GM12865 (cell line): ENCODE measurements around the gene PTPN12.
A peak's percentile ranks its signal among the peaks of the same experiment; 100 is the strongest.
"Not testable (repeated sequence)": the region's sequence is repeated elsewhere in the genome, so short reads cannot be mapped to it uniquely, and the experiment has no call there.

ENCODE experiments used
- DNase-seq: peaks from one replicate; pipeline ENCODE4 v3.0.0; 2010; ENCODE audit warnings: low read depth
- H3K4me3 ChIP-seq: 2 replicates; pipeline ENCODE4 v1.5.1; 2011; ENCODE audit warnings: mild to moderate bottlenecking, low read depth, low read length, control low read depth
- TF ChIP-seq, protein P1 (sequence below): IDR thresholded peaks from 2 replicates; pipeline ENCODE4 v1.5.1; 2011; ENCODE audit warnings: low read length, control low read depth, low read depth, inconsistent platforms; ENCODE audit not compliant: insufficient read depth; ENCODE audit errors: missing control alignments

The PTPN12 gene

GRCh38 chr7:77529279-77529678 is 7.8 kb upstream of the PTPN12 start:
- DNase-seq: no peak
- TF ChIP-seq, protein P1, sequence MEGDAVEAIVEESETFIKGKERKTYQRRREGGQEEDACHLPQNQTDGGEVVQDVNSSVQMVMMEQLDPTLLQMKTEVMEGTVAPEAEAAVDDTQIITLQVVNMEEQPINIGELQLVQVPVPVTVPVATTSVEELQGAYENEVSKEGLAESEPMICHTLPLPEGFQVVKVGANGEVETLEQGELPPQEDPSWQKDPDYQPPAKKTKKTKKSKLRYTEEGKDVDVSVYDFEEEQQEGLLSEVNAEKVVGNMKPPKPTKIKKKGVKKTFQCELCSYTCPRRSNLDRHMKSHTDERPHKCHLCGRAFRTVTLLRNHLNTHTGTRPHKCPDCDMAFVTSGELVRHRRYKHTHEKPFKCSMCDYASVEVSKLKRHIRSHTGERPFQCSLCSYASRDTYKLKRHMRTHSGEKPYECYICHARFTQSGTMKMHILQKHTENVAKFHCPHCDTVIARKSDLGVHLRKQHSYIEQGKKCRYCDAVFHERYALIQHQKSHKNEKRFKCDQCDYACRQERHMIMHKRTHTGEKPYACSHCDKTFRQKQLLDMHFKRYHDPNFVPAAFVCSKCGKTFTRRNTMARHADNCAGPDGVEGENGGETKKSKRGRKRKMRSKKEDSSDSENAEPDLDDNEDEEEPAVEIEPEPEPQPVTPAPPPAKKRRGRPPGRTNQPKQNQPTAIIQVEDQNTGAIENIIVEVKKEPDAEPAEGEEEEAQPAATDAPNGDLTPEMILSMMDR: no peak
- no peak overlapping the region for H3K4me3 ChIP-seq

GRCh38 chr7:77531038-77531437 is 6.1 kb upstream of the PTPN12 start:
- TF ChIP-seq, protein P1: no peak
- DNase-seq: no peak
- no peak overlapping the region for H3K4me3 ChIP-seq

DNA sequence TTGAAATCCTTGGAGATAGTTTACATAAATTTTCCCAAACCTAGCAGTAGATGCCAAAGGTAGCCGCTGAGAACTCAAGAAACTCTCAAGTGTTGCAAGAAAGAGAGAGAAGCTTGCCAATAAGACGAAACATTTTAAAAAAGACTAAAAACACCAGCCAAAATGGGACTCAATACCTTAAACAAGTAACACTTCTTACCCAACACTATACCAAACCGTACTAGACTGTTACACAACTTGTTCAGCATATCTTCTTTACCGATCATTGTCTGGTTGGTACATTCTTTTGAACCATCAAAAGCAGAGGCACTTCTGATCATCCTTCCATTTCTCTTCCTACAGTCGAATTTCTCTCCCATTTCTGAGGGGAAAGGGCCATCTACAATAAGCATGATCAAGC is 4.8 kb upstream of the PTPN12 start:
- DNase-seq: no peak

DNA sequence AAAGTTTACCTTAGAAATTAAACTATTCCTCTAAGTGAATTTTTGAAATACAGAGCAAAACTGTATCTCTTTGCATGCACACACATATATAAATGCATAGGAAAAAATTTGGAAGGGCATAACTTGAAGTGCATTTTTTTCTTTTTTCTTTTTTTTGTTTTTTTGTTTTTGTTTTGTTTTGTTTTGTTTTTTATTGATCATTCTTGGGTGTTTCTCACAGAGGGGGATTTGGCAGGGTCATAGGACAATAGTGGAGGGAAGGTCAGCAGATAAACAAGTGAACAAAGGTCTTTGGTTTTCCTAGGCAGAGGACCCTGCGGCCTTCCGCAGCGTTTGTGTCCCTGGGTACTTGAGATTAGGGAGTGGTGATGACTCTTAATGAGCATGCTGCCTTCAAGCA is 4.4 kb upstream of the PTPN12 start:
- not testable (repeated sequence) for DNase-seq, H3K4me3 ChIP-seq

More for the DNA sequence above, 4.8 kb upstream of the PTPN12 start:
- TF ChIP-seq, protein P1: no peak
- no peak overlapping the region for H3K4me3 ChIP-seq

DNA sequence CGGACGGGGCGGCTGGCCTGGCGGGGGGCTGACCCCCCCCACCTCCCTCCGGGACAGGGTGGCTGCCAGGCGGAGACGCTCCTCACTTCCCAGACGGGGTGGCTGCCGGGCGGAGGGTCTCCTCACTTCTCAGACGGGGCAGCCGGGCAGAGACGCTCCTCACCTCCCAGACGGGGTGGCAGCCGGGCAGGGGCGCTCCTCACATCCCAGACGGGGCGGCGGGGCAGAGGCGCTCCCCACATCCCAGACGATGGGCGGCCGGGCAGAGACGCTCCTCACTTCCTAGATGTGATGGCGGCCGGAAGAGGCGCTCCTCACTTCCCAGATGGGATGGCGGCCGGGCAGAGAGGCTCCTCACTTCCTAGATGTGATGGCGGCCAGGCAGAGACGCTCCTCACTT is 3.0 kb upstream of the PTPN12 start:
- H3K4me3 ChIP-seq, DNase-seq: not testable (repeated sequence)

DNA sequence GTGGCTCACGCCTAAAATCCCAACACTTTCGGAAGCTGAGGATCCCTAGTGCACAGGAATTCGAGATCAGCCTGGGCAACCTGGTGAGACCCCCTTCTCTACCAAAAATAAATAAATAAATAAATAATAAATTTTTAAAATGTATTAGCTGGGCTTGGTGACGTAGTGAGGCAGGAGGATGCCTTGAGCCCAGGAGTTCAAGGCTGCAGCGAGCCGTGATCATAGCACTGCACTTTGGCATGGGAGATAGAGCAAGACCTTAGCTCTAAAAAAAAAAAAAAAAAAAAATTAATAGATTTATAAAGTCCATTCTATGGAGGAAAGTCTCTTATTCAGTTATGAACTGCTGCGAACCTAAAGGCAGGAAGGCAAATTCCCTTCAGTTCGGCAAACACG is 1.1 kb upstream of the PTPN12 start:
- TF ChIP-seq, protein P1: no peak
- no peak for DNase-seq
- peak overlapping the region; percentile 87 for H3K4me3 ChIP-seq

DNA sequence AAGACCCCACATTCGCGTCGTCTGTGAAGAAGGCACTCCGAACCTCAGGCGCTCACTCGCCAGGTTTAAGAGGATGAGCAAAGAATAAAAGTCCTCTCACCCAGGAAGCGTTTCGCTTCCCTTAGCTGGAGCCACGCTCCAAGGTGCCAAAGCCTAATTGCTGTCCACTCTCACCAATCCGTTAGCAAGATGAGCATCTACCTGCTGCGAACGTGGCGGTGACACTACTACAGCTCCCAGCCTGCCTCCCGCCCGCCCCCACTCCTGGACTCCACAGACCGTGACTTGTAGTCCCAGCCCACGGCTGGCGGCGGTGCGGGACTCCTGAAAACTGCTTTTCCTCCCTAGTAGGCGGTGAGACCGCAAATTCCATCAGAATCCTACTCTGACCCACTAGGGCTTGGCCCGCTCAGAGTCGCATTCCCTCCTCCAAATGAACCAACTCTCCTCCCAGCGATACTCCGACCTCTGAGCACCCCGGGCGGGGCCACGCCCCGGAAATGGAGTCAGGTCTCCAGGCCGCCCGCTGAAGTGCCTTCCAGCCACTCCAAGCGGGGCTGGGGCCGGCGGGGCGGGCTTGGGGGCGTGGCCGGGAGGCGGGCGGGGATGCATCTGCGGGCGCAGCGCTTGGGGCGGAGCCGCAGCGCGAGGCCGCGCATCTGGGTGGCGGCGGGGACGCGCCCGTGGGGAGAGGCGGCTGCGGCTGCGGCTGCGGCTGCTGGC is 521 bp upstream of the PTPN12 start:
- TF ChIP-seq, protein P1: no peak
- H3K4me3 ChIP-seq: peak overlapping the region; percentile 87
- peak; percentile 97 for DNase-seq

DNA sequence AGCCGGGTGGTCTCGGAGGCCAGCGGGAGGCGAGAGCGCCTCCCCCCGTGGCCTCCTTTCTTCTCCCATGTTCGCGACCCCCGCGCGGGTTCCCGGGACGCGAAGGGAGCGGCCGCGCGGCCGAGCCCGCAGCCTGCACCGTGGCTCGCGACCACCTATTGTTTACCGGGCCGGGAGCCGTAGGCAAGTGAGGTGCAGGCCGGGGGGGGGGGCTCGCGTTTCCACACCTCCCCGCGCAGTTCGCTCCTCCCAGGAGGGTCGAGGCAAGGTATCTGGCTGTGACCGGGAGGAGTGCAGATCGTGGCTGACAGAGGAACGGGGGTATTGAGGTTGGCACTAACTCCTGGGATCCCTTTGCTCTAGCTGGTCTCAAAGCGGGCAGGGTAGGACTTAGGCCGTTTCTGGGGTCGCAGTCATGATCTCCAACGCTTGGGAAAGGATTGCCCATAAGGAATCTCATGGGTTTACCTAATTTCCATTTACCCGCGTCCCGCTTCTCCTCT is 734 bp downstream of the PTPN12 start:
- TF ChIP-seq, protein P1: no peak
- peak; percentile 47 for DNase-seq
- peak overlapping the region; percentile 99 for H3K4me3 ChIP-seq
